GM12873 (cell line): ENCODE measurements around the gene TFR2.

Source experiments
- CTCF ChIP-seq: IDR thresholded peaks from 2 replicates; pipeline ENCODE4 v1.5.1; 2012; ENCODE audit warnings: low read depth, mild to moderate bottlenecking, moderate library complexity, low read length, control low read depth; ENCODE audit not compliant: insufficient read depth; ENCODE audit errors: missing control alignments

Gene TFR2

GRCh38 chr7:100620239-100620638, 21.1 kb downstream of the TFR2 start:
- TF ChIP-seq CTCF = no peak

GRCh38 chr7:100614308-100614861, 27.0 kb downstream of the TFR2 start:
- TF ChIP-seq CTCF = no peak

- no peak for TF ChIP-seq CTCF
These were observed 27.8 kb downstream of the TFR2 start for GRCh38 chr7:100613412-100614175.

- TF ChIP-seq CTCF = peak; percentile 23
These were observed 28.5 kb downstream of the TFR2 start for GRCh38 chr7:100612730-100613390.

GRCh38 chr7:100611983-100612729, 29.2 kb downstream of the TFR2 start, which contains the start of gene MOSPD3:
TSS of gene MOSPD3 (plus strand) at chr7:100612540. CDS start at chr7:100612792, 252 bp downstream.
- no peak for TF ChIP-seq CTCF

GRCh38 chr7:100609958-100610357, 31.4 kb downstream of the TFR2 start:
- TF ChIP-seq CTCF = no peak

- no peak for TF ChIP-seq CTCF
These were observed 34.2 kb downstream of the TFR2 start for GRCh38 chr7:100607111-100607510.
